Adrenal gland (tissue), 12 donors: ENCODE measurements around the gene PBLD. TPM values are rescaled to one million over a fixed set of nuclear protein-coding genes. Genes with fewer than 3 reads are reported as not detected.

Experiments
- DNase-seq, 7 donors: peaks; one replicate each; pipeline ENCODE4 v3.0.0-alpha.2; 2019 to 2020
- H3K27ac ChIP-seq, 5 donors: fragments of 200-600 bp; sonication (generic) in 4 of 5; 1 replicate in 3 of 5; 2 replicates in 2 of 5; pipeline versions ENCODE4 v1.5.1 to v1.8.0; 2016 to 2020; ENCODE audit warnings: mild to moderate bottlenecking in 1 of 5
- H3K27me3 ChIP-seq: fragments of 200-600 bp; 2 replicates; pipeline ENCODE4 v1.8.0; 2021
- H3K36me3 ChIP-seq, 2 donors: fragments of 200-600 bp; replicated peaks in 1 of 2; 1 replicate in 1 of 2; 2 replicates in 1 of 2; pipeline versions ENCODE4 v1.5.1 to v1.8.0; 2018 to 2022
- H3K4me1 ChIP-seq, 2 donors: fragments of 200-600 bp; replicated peaks in 1 of 2; 1 replicate in 1 of 2; 2 replicates in 1 of 2; pipeline versions ENCODE4 v1.5.1 to v1.8.0; 2018 to 2021
- H3K4me3 ChIP-seq, 4 donors: fragments of 200-600 bp; sonication (generic) in 3 of 4; one replicate each; pipeline ENCODE4 v1.5.1; 2016 to 2018
- H3K9me3 ChIP-seq, 3 donors: fragments of 200-600 bp; sonication (generic) in 1 of 3; replicated peaks in 1 of 3; 1 replicate in 2 of 3; 2 replicates in 1 of 3; pipeline versions ENCODE4 v1.5.1 to v1.8.0; 2016 to 2021
- POLR2A ChIP-seq, 2 donors: fragments of 450-650 bp; IDR thresholded peaks; one replicate each; pipeline ENCODE4 v1.6.1; 2017; ENCODE audit warnings: antibody characterized with exemption in 2 of 2, mild to moderate bottlenecking in 2 of 2, moderate library complexity in 1 of 2
- WGBS, 4 donors: extraction: QIAGEN DNeasy Blood & Tissue Kit in 2 of 4; methylation state at CpG; one replicate each; pipeline versions ENCODE4 v1.1.5 to v1.1.7; 2013 to 2017; 5-methylcytosine and 5-hydroxymethylcytosine counted together
- intact Hi-C, 2 donors: fragments of 100-400 bp; cut with DNase I; formaldehyde crosslinking; loops; one replicate each; pipeline versions ENCODE4 v1.14.1 to v1.15.0; 2022 to 2023
- polyA plus RNA-seq, 3 donors: library from polyadenylated mRNA; stranded (reverse); fragments of 200-250 nt in 2 of 3; fragments of 350-450 nt in 1 of 3; fragmentation: Illumina TruSeq in 1 of 3; extraction: RNeasy Lipid Tissue Mini Kit (QIAGEN cat#74804) in 1 of 3; gene quantifications; one replicate each; pipeline ENCODE4 v1.2.3, GENCODE V29; 2013 to 2014
- total RNA-seq, 9 donors: library from RNA; depleted of rRNA in 4 of 9; stranded (reverse); fragments of >200 nt in 4 of 9; fragments of 120-200 nt in 1 of 9; fragmentation: NEBNext Ultra II Directional in 1 of 9; extraction: Animal tissue kit (Norgen Biotek cat#: 25700) in 1 of 9; gene quantifications; one replicate each; pipeline versions ENCODE4 v1.1.0 to v1.2.4, GENCODE V29; 2013 to 2023
- TF ChIP-seq, protein P1 (sequence below), 6 experiments: fragments of 450-650 bp in 4 of 6; fragments of 200-600 bp in 2 of 6; sonication (generic) in 1 of 6; IDR thresholded peaks; 1 replicate in 5 of 6; 2 replicates in 1 of 6; pipeline versions ENCODE4 v1.5.1 to v1.8.0; 2016 to 2021; ENCODE audit warnings: antibody characterized with exemption in 6 of 6, mild to moderate bottlenecking in 2 of 6, moderate library complexity in 1 of 6
- donor health status: healthy with polysubstance abuse.
- donor health status: Bipolar disorder and iron deficiency.
- donor health status: DM: yes; HTN: yes; CAD: no.
- donor health status: DM: no; HTN: no; CAD: no.
- donor health status: DM: no; HTN: no; CAD: no.
- donor health status: DM: yes; HTN: yes; CAD: no.

The PBLD gene
- total and polyA plus RNA-seq, 12 donors, result 6.8 to 32.9 (median 18.7) TPM

DNA sequence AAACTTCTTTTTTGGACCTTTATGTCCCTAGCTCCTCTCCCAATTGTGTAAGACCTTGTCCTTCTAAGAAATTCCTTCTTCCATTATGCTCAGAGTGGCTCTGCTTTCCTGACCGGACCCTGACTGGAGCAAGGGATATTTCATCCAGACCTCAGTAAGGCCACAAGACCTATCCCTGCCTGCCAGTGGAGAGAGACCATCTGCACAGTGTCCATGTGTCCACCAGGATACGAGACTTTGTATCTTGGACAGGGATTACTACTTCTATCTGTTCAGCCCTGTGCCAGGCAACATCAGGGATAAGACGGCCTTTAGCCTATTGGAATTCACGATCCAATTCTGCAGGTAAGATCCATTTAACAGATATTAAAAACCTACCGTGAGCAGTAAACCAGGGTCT, 93.7 kb downstream of the PBLD start:
- Histone ChIP-seq H3K4me3 (no peak overlapping the region), H3K4me1 (no peaks in the 10 kb centered on the region), H3K9me3 (no peaks in the 10 kb centered on the region), H3K27me3 (no peaks in the 10 kb centered on the region), H3K36me3 (no peaks in the 10 kb centered on the region), H3K27ac (no peak overlapping the region)
- no peak for DNase-seq
- TF ChIP-seq, protein P1, sequence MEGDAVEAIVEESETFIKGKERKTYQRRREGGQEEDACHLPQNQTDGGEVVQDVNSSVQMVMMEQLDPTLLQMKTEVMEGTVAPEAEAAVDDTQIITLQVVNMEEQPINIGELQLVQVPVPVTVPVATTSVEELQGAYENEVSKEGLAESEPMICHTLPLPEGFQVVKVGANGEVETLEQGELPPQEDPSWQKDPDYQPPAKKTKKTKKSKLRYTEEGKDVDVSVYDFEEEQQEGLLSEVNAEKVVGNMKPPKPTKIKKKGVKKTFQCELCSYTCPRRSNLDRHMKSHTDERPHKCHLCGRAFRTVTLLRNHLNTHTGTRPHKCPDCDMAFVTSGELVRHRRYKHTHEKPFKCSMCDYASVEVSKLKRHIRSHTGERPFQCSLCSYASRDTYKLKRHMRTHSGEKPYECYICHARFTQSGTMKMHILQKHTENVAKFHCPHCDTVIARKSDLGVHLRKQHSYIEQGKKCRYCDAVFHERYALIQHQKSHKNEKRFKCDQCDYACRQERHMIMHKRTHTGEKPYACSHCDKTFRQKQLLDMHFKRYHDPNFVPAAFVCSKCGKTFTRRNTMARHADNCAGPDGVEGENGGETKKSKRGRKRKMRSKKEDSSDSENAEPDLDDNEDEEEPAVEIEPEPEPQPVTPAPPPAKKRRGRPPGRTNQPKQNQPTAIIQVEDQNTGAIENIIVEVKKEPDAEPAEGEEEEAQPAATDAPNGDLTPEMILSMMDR (IDR thresholded peaks at IDR 0.05), result no peak
- no peak for TF ChIP-seq POLR2A (IDR thresholded peaks at IDR 0.05)
- 89 to 96% (median 91%) methylated on average over 5 of the region's 5 CpGs for WGBS, 4 donors
- intact Hi-C loops, result loop anchor here in 1 of 2 donors (10.0 kb wide), 1 partner anchor 56 kb away; no protein-coding TSS in a partner anchor

DNA sequence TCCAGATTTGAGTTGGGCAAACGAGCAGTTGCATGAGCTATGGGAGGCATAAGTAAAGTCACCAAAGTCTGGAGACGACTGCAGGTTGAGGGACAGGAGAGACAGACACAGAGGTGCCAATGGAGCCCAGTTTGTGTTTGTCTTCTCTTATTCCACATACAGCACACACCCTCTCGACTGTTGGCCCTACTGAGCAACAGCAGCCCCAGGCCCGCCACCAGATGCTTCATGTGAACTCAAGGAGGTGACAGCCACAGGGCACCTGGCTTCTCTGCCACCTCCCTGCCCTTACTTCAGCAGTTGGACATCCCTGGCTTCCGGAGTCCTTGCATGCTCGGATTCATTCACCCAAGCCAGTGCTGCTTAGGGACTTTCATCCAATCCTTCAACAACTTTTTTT, 94.4 kb downstream of the PBLD start:
- H3K9me3 ChIP-seq, result no peaks in the 10 kb centered on the region
- DNase-seq, result no peak
- H3K4me3 ChIP-seq, result no peak overlapping the region
- H3K4me1 ChIP-seq, result no peaks in the 10 kb centered on the region
- TF ChIP-seq, protein P1 (IDR thresholded peaks at IDR 0.05), result no peak
- H3K36me3 ChIP-seq, result no peaks in the 10 kb centered on the region
- 80 to 88% (median 83%) methylated on average over 6 of the region's 6 CpGs for WGBS, 4 donors
- H3K27me3 ChIP-seq, result no peaks in the 10 kb centered on the region
- no peak overlapping the region for H3K27ac ChIP-seq
- intact Hi-C loops, result loop anchor here in 1 of 2 donors (10.0 kb wide), 1 partner anchor 56 kb away; no protein-coding TSS in a partner anchor

DNA sequence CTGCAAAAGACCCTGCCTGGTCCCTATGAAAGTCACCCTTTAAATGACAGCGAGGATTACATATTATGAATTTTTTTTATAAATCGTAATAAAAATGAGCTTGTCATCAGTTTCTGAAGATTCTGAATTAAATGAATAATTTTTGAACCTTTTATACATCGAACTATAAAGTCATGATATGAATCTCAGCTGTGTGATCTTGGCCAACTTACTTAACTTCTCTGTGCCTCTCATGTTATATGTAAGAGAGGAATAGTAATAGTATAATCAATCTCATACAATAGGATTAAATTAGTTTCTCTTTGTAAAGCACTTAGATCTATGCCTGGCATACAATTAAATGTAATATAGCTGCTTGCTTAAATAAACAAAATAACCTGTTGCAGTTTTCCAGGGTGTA, 95.6 kb downstream of the PBLD start:
- TF ChIP-seq POLR2A (IDR thresholded peaks at IDR 0.05), result no peak
- TF ChIP-seq, protein P1 (IDR thresholded peaks at IDR 0.05), result no peak
- intact Hi-C loops, result loop anchor here in 1 of 2 donors (10.0 kb wide), 1 partner anchor 58 kb away; no protein-coding TSS in a partner anchor
- 83 to 91% (median 87%) methylated on average over 3 of the region's 3 CpGs for WGBS, 4 donors

DNA sequence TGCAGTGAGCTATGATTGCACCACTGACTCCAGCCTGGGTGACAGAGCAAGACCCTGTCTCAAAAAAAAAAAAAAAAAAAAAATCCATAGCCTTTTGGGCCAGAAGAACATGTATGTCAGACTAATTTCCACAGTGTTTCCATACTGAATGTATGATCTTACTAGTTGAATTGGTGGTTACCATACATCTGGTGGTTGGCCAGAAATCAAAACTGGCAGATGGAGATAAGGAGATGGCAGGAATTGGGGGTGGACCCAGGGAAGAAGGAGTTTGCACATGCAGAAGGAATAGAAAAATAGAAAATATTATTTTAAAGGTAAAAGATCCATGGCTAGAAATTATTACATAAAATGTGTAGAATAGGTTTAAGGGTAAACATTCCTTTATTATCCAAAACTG, 97.1 kb downstream of the PBLD start:
- Histone ChIP-seq H3K4me3 (no peak overlapping the region), H3K4me1 (peaks cover 8 to 11% of the 10 kb centered on the region in 2 donors), H3K9me3 (no peaks in the 10 kb centered on the region), H3K27me3 (no peaks in the 10 kb centered on the region), H3K36me3 (no peaks in the 10 kb centered on the region), H3K27ac (no peak overlapping the region)
- no peak for DNase-seq
- intact Hi-C loops, result loop anchor here in 1 of 2 donors (10.0 kb wide), 1 partner anchor 59 kb away; no protein-coding TSS in a partner anchor
- TF ChIP-seq POLR2A (IDR thresholded peaks at IDR 0.05), result no peak
- TF ChIP-seq, protein P1 (IDR thresholded peaks at IDR 0.05), result no peak

More for the DNA sequence above, 95.6 kb downstream of the PBLD start:
- no peak overlapping the region for H3K4me3 ChIP-seq
- no peak overlapping the region for H3K27ac ChIP-seq
- H3K36me3 ChIP-seq, result no peaks in the 10 kb centered on the region
- H3K27me3 ChIP-seq, result no peaks in the 10 kb centered on the region
- DNase-seq, result no peak
- H3K4me1 ChIP-seq, result no peaks in the 10 kb centered on the region
- H3K9me3 ChIP-seq, result no peaks in the 10 kb centered on the region
